ENCODE results near the gene EPHA8.

EPHA8 gene

GRCh38 chr1:22645931-22646330 lies 82.6 kb downstream of the EPHA8 start:
- DNase-seq (ENCODE audit: low read depth): no peak

- no peak for DNase-seq (ENCODE audit: low read depth)
Measured at GRCh38 chr1:22646384-22646783, 83.1 kb downstream of the EPHA8 start.

DNA sequence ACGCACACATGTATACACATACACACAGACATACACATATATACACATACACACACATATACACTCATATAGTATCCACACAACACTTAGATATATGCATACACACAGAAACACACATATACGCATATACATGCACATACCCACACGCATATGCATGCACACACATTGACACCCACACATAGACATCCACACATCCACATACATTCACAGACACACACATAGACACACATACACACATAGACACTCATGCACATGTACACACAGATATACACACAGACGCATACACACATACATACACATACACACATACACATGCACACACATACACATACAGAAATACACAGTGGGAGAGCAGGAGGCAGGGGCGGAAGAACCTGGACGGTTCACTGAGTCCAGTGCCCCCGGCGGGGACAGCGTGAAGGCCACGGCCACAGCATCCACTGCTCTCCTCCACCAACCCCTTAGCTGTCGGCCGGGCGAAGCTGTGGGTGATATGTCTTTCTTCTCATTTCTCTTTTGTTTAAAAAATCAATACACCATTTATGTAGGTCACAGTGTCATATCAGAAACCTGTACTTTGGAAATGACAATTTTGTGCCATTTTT lies 86.9 kb downstream of the EPHA8 start:
- no peak for DNase-seq (ENCODE audit: low read depth)

DNA sequence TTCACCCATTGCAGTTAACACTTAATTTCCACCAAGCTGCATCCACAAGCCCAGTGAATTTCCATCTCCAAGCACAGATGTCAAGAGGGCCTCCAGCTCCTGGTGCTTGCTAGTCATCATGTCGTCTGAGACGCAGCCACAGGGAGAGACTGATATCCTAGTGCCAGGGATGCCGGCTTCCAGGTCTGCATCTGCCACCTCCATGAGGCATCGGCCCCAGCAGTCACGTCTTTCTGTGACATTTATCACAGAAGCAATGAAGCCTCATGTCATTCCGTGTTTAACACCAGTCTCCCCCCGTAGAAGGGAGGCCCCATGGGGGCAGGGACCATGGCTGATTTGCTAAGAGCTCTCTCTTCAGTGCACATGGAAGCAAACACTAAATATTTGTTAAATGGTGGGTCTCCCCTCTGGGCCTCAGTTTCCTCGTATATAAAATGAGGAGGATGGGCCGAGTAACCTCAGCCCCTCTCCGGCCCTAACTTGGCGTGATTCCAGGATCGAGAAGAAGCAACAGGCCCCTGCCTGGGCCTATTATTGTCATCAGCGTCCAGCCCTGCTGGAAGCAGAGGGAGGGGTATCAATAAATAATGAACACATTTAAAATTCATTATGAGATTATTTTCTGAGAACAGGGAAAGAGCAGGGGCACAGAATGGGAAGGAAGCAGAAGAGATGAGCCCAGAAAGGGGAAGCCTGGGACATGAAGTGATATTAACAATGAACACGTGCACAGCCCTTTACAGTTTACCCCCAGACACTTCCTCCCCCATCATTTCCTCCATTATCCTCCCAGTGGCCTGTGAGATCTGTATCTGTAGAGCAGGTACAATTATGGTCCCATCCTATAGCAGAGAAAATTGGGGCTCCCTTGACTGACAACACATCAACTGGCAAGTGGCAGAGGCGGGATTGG lies 88.9 kb downstream of the EPHA8 start:
- no peak for DNase-seq (ENCODE audit: low read depth)

- DNase-seq (ENCODE audit: low read depth): no peak
Measured at GRCh38 chr1:22652881-22653316, 89.6 kb downstream of the EPHA8 start, which contains the start of gene C1QB. C1QB (plus strand) TSS chr1:22653236; CDS start chr1:22659463, 6,227 bp downstream.
